Activated CD8-positive, alpha-beta memory T cell treated with anti-CD3 and anti-CD28 coated beads for 24 hours (primary cell): ENCODE results near the gene IYD.
"Not testable (repeated sequence)": the region's sequence is repeated elsewhere in the genome, so short reads cannot be mapped to it uniquely, and the experiment has no call there.

Experiments used
- DNase-seq: peaks from one replicate; pipeline ENCODE4 v3.0.0-alpha.2; 2020

IYD gene

GRCh38 chr6:150435832-150436231 lies 67.0 kb downstream of the IYD start:
- no peak for DNase-seq

DNA sequence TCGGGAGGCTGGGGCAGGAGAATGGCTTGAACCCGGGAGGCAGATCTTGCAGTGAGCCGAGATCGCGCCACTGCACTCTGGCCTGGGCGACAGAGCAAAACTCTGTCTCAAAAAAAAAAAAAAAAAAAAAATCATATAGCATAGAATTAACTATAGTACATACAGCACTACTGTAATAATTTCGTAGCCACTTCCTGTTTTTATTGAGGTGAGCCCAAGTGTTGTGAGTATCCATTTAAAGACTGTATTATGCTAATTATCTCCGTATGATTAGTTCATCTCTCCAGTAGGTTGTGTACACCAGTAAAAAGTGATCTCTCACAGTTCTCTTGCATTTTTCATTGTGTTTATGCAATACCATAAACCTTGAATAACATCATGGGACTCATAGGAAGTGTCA lies 70.6 kb downstream of the IYD start:
- DNase-seq = no peak

- DNase-seq = no peak
Measured at GRCh38 chr6:150443621-150444020, 74.8 kb downstream of the IYD start.

- no peak for DNase-seq
Measured at GRCh38 chr6:150444308-150444707, 75.5 kb downstream of the IYD start.

- no peak for DNase-seq
Measured at GRCh38 chr6:150445486-150445885, 76.7 kb downstream of the IYD start.

DNA sequence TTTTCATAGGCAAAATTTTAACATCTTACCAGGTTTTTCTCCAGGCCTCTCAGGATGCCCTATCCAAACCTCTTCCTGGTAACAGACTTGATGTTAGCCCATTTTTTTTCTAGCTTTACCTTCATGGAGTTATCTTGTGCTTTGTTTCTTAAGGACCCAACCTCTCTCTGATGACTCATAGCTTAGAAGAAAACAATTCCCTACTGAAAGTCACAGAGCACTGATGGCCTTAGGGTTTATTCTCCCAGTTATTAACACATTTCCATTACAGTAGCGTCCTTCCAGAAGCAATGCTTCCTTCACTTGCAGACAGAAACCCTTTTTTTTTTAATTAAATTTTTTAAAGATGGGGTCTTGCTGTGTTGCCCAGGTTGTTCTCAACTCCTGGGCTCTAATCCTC lies 79.4 kb downstream of the IYD start:
- DNase-seq = no peak

GRCh38 chr6:150449055-150449454 lies 80.2 kb downstream of the IYD start:
- not testable (repeated sequence) for DNase-seq

GRCh38 chr6:150450918-150451317 lies 82.1 kb downstream of the IYD start:
- no peak for DNase-seq

- DNase-seq = no peak
Measured at GRCh38 chr6:150451807-150452427, 83.1 kb downstream of the IYD start.

- DNase-seq = no peak
Measured at GRCh38 chr6:150452428-150453243, 83.8 kb downstream of the IYD start.

GRCh38 chr6:150453357-150453756 lies 84.5 kb downstream of the IYD start:
- DNase-seq = no peak
